ENCODE measurements around the gene NECAB3.
"Not testable (repeated sequence)": the region's sequence is repeated elsewhere in the genome, so short reads cannot be mapped to it uniquely, and the experiment has no call there.

Gene NECAB3, protein sequence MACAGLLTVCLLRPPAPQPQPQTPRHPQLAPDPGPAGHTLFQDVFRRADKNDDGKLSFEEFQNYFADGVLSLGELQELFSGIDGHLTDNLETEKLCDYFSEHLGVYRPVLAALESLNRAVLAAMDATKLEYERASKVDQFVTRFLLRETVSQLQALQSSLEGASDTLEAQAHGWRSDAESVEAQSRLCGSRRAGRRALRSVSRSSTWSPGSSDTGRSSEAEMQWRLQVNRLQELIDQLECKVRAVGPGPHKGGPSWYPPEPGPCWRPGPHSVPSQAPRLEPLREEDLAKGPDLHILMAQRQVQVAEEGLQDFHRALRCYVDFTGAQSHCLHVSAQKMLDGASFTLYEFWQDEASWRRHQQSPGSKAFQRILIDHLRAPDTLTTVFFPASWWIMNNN

GRCh38 chr20:33674294-33675135, at the start of gene NECAB3:
TSS of gene NECAB3 (minus strand) at chr20:33674428. CDS start at chr20:33674352, 76 bp downstream.
- peak in 1 of 2 experiments; percentile 59 for DNase-seq (ENCODE audit: low read depth in 2 of 2)

- DNase-seq (ENCODE audit: low read depth in 2 of 2), result no peak
Observed at GRCh38 chr20:33721391-33722140, 47.3 kb upstream of the NECAB3 start.

- peak; percentile 72 to 77 for DNase-seq (ENCODE audit: low read depth in 2 of 2)
Observed at GRCh38 chr20:33719989-33720709, 45.9 kb upstream of the NECAB3 start, which contains the start of gene PXMP4. TSS of gene PXMP4 (minus strand) at chr20:33720310. CDS start at chr20:33720207, 103 bp downstream.

DNA sequence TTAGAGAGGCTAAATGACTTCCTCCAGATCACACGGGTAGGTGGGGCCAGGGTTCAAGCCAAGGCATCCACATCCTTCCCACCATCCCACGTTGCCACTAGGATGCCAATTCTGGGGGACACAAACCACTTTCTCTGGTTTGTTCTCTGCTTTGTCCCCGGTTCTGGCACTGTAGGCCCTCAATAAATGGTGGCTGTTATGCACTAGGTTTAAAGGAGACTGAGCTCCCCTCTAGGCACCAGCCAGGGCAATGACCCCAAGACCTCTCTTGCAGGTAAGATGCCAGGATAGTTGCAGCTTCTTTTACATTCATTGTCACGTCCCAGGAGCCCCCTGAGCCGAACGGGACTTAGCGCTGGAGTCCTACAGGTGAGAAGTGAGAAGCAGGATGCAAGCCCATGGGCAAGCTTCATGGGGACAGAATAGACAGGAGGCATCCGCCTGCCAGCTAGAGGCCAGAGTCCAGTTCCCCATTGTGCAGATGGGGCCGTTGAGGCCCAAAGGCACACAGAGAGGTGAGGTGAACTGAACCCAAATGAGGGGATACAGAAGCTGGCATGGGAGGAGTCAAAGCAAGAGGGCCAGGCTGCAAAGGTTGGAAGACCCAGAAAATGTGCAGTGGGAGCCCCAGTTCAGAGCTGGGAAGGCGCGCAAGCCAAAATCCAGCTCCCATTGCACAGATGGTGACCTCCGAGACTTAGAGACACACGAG, 45.2 kb upstream of the NECAB3 start:
- no peak for DNase-seq (ENCODE audit: low read depth in 2 of 2)

- no peak for DNase-seq (ENCODE audit: low read depth in 2 of 2)
Observed at GRCh38 chr20:33716498-33716897, 42.3 kb upstream of the NECAB3 start.

GRCh38 chr20:33713865-33714367, 39.7 kb upstream of the NECAB3 start:
- no peak for DNase-seq (ENCODE audit: low read depth in 2 of 2)

DNA sequence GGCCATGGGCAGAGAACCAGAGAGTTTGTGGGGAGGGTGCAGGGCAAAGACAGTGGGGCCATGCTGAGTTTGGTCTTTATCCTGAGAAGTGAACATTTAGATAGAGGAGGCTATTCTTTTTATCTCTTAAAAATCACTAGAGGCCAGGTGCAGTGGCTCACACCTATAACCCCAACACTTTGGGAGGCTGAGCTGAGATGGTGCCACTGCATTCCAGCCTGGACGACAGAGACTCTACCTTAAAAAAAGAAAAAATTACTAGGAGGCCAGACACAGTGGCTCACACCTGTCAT, 37.2 kb upstream of the NECAB3 start:
- DNase-seq (ENCODE audit: low read depth in 2 of 2), result no peak

DNA sequence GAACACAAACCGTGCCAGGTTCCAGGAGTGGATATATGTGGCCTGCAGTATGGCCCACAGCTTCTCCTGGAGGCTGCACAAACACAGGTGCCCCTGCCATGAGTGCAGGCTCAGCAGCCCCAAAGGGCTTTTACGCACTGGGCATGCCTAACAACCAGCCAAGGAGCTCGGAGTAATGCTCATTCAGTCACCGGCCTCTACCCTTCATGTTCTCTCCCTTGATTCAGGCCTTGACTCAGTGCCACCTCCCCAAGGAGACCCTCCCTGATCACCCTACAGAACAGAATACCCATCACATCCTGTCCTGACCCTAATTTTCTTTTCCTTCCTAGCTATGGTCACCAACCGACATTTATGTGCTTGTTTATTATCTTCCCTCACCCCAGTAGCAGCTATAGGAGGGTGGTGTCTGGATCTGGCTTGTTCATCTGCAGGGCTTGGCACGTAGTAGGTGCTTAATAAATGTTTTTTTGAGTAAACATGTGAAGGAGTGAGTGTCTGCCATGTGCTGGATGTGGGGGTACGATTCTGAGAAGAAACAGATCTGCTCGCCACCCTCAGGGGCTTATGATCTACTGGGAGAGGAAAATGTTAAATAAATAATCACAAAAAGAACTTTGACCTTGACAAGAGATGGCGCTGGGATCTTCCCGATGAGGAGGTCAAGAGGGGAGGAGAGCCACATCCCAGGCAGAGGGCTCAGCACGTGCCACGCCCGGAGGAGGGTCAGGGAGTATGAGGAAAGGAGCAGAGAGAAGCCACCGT, 36.6 kb upstream of the NECAB3 start:
- DNase-seq (ENCODE audit: low read depth in 2 of 2), result no peak

DNA sequence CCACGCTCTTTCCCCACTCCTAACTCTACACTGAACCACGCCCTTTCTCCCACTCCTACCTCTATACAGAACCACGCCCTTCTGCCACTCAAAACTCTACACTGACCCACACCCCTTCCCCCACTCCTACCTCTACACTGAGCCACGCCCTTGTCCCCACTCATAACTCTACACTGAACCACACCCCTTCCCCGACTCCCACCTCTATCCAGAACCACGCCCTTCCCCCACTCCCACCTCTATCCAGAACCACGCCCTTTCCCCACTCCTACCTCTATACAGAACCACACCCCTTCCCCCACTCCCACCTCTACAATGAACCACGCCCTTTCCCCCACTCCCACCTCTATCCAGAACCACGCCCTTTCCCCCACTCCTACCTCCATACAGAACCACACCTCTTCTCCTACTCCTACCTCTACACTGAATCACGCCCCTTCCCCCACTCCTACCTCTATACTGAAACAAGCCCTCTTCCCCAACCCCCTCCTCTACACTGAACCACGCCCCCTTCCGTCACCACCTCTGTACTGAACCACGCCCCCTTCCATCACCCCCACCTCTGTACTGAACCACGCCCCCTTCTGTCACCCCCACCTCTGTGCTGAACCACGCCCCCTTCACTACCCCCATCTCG, 35.8 kb upstream of the NECAB3 start:
- no peak for DNase-seq (ENCODE audit: low read depth in 2 of 2)

- no peak for DNase-seq (ENCODE audit: low read depth in 2 of 2)
Observed at GRCh38 chr20:33709398-33709797, 35.2 kb upstream of the NECAB3 start.

GRCh38 chr20:33707668-33708067, 33.4 kb upstream of the NECAB3 start:
- no peak for DNase-seq (ENCODE audit: low read depth in 2 of 2)

DNA sequence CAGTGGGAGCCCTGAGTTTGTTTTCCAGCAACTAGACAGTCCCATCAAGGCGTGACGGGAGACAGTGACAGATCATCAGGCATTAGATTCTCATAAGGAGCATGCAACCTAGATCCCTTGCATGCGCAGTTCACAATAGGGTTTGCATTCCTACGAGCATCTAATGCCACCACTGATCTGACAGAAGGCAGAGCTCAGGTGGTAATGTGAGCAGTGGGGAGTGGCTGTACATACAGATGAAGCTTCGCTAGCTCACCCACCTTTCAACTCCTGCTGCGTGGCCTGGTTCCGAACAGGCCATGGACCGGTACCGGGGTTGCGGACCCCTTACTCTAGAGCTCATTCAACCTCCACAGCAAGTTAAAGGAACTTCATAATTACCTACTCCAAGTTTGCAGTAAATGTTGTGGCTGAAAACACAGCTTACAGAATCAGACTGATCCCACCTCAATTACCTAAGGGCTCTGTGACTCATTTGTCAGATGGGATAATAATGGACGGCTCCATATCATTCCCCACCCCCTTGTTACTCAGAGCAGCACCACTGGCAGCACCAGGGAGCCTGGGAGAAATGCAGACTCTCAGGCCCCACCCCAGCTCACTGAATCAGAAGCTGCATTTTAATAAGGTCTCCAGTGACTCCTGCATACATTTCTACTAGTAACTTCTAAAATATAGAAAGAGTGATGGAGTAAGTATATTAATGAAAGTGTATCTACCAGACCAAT, 30.1 kb upstream of the NECAB3 start:
- no peak for DNase-seq (ENCODE audit: low read depth in 2 of 2)

- DNase-seq (ENCODE audit: low read depth in 2 of 2), result no peak
Observed at GRCh38 chr20:33703498-33704137, 29.4 kb upstream of the NECAB3 start.

DNA sequence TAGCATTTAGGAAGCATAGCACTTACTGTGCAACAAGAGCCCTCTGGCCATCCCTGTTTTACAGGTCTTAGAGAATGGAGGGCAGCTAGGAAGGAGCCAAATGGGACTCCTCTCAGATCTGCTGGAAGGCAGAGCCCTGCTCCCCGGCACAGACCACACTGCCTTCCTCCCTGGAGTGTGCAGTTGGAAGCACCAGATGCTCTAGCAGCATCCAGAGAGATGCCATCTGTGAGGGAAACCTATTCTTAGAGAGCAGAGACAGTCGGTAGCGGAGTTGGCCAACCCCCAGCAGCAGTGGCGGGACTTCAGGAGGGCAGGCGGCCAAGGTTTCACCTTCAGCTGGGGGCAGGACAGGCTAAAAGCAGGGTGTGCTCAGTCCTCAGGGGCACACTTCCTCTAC, 28.6 kb upstream of the NECAB3 start:
- no peak for DNase-seq (ENCODE audit: low read depth in 2 of 2)

- no peak for DNase-seq (ENCODE audit: low read depth in 2 of 2)
Observed at GRCh38 chr20:33701629-33702450, 27.6 kb upstream of the NECAB3 start.

- not testable (repeated sequence) for DNase-seq (ENCODE audit: low read depth in 2 of 2)
Observed at GRCh38 chr20:33700696-33701441, 26.6 kb upstream of the NECAB3 start.

DNA sequence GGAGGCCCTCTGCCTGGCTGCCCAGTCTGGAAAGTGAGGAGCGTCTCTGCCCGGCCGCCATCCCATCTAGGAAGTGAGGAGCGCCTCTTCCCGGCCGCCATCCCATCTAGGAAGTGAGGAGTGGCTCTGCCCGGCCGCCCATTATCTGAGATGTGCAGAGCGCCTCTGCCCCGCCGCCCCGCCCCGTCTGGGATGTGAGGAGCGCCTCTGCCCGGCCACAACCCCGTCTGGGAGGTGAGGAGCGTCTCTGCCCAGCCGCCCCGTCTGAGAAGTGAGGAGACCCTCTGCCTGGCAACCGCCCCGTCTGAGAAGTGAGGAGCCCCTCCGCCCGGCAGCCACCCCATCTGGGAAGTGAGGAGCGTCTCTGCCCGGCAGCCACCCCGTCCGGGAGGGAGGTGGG, 24.7 kb upstream of the NECAB3 start:
- not testable (repeated sequence) for DNase-seq (ENCODE audit: low read depth in 2 of 2)
